Esophagus (tissue), 2 donors: ENCODE results near the gene SLC2A13. TPM values are rescaled to one million over a fixed set of nuclear protein-coding genes. Genes with fewer than 3 reads are reported as not detected.
"Not testable (repeated sequence)": the region's sequence is repeated elsewhere in the genome, so short reads cannot be mapped to it uniquely, and the experiment has no call there.

Experiments
- H3K27ac ChIP-seq, 2 donors: one replicate each; pipeline ENCODE4 v1.5.1; 2013; ENCODE audit warnings: low read depth in 2 of 2, mild to moderate bottlenecking in 2 of 2, inconsistent platforms in 1 of 2, low read length in 1 of 2, moderate library complexity in 1 of 2
- H3K27me3 ChIP-seq, 2 donors: one replicate each; pipeline ENCODE4 v1.6.1; 2013; ENCODE audit warnings: low read length in 2 of 2, control low read depth in 1 of 2, mild to moderate bottlenecking in 1 of 2; ENCODE audit not compliant: insufficient read depth in 2 of 2, control insufficient read depth in 1 of 2
- H3K36me3 ChIP-seq, 2 donors: one replicate each; pipeline ENCODE4 v1.6.1; 2013; ENCODE audit warnings: low read length in 1 of 2; ENCODE audit not compliant: control insufficient read depth in 2 of 2, insufficient read depth in 2 of 2
- H3K4me1 ChIP-seq, 2 donors: one replicate each; pipeline ENCODE4 v1.6.1; 2013; ENCODE audit warnings: low read length in 1 of 2; ENCODE audit not compliant: control insufficient read depth in 2 of 2, insufficient read depth in 2 of 2
- H3K4me3 ChIP-seq, 2 donors: one replicate each; pipeline ENCODE4 v1.5.1; 2013; ENCODE audit warnings: low read length in 2 of 2, mild to moderate bottlenecking in 2 of 2, low read depth in 1 of 2, moderate library complexity in 1 of 2
- H3K9me3 ChIP-seq, 2 donors: one replicate each; pipeline ENCODE4 v1.6.1; 2013; ENCODE audit warnings: mild to moderate bottlenecking in 2 of 2, low read depth in 1 of 2, low read length in 1 of 2, moderate library complexity in 1 of 2; ENCODE audit not compliant: control insufficient read depth in 2 of 2, insufficient read depth in 1 of 2
- WGBS, 2 donors: extraction: QIAGEN DNeasy Blood & Tissue Kit; methylation state at CpG; one replicate each; pipeline ENCODE4 v1.1.7; 2013; 5-methylcytosine and 5-hydroxymethylcytosine counted together
- polyA plus RNA-seq, 2 donors: library from polyadenylated mRNA; stranded (reverse); fragments of 200-250 nt; gene quantifications; one replicate each; pipeline ENCODE4 v1.2.3, GENCODE V29; 2013
- donor health status: healthy with polysubstance abuse.
- donor health status: Bipolar disorder and iron deficiency.

Gene SLC2A13
- polyA plus RNA-seq, 2 donors, result 0.84 to 1.0 TPM

DNA sequence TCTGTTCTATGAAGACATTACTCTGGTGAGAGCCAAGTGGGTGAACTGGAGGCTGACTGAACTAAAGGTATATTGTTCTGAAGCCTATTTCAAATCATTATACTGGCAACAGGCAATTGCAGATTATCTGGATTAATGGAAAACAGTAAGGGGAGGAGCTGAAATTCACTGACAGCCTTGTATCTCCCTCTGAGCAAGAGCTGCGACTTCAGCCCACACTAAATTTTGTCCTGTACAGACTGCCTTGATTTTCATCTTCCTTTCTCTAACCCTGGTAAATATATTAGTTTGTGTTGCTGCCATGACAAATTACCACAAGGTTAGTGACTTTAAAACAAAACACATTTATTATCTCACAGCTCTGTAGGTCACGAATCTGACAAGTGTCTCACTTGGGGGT lies 231.1 kb downstream of the SLC2A13 start:
- Histone ChIP-seq H3K27ac (no peak overlapping the region), H3K36me3 (no peaks in the 10 kb centered on the region), H3K9me3 (peaks cover 0 to 6% of the 10 kb centered on the region in 2 donors), H3K4me1 (no peaks in the 10 kb centered on the region), H3K4me3 (no peak overlapping the region), H3K27me3 (no peaks in the 10 kb centered on the region)
- 81 to 87% methylated on average over 2 of the region's 2 CpGs for WGBS, 2 donors

DNA sequence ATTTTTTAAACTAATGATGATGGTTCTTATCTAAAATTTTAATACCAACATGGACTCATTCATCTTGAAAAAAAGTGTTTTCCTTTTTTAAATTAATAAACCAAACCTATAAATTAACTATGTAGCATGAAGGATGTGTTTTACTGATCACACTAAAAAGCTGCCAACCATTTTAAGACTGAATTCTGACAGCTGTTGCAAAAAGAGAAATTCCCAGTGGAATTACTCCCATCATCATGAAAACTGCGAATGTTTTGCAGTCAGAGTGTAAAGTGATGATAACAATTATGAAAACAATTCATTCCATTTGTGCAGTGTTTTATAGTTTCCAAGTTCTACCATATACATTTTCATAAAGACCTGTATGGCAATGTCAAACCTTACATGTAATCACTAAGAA lies 232.8 kb downstream of the SLC2A13 start:
- no peak overlapping the region for H3K27ac ChIP-seq
- no peak overlapping the region for H3K4me3 ChIP-seq
- no peaks in the 10 kb centered on the region for H3K36me3 ChIP-seq
- no peaks in the 10 kb centered on the region for H3K4me1 ChIP-seq
- H3K9me3 ChIP-seq, result no peaks in the 10 kb centered on the region
- no peaks in the 10 kb centered on the region for H3K27me3 ChIP-seq
- 72 to 79% methylated on average over 1 of the region's 1 CpG for WGBS, 2 donors

DNA sequence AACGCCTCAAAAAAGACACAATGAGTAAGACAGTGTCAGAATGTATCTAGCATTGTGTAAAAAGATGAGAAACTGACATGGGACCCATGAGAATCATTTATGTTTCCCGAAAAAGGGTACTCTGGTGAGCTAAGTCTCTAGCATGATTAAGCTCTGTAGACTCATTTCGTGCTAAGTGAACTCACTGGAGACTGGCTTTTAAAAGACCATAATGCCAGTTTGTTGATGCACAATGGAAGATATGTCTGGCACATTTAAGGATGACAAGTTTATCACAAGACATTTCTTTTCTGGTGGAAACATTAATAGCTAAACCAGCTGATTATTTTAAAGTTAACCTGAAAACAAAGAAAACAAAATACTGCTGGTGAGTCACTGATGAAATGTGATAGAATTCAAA lies 233.5 kb downstream of the SLC2A13 start:
- 85 to 93% methylated on average over 3 of the region's 3 CpGs for WGBS, 2 donors
- Histone ChIP-seq H3K36me3 (no peaks in the 10 kb centered on the region), H3K9me3 (no peaks in the 10 kb centered on the region), H3K4me3 (no peak overlapping the region), H3K27me3 (no peaks in the 10 kb centered on the region), H3K4me1 (no peaks in the 10 kb centered on the region), H3K27ac (no peak overlapping the region)

GRCh38 chr12:39868328-39868725 lies 237.6 kb downstream of the SLC2A13 start:
- WGBS, 2 donors, result 71 to 75% methylated on average over 1 of the region's 1 CpG
- Histone ChIP-seq H3K4me3 (no peak overlapping the region), H3K4me1 (no peaks in the 10 kb centered on the region), H3K36me3 (no peaks in the 10 kb centered on the region), H3K27me3 (no peaks in the 10 kb centered on the region), H3K9me3 (no peaks in the 10 kb centered on the region), H3K27ac (no peak overlapping the region)

DNA sequence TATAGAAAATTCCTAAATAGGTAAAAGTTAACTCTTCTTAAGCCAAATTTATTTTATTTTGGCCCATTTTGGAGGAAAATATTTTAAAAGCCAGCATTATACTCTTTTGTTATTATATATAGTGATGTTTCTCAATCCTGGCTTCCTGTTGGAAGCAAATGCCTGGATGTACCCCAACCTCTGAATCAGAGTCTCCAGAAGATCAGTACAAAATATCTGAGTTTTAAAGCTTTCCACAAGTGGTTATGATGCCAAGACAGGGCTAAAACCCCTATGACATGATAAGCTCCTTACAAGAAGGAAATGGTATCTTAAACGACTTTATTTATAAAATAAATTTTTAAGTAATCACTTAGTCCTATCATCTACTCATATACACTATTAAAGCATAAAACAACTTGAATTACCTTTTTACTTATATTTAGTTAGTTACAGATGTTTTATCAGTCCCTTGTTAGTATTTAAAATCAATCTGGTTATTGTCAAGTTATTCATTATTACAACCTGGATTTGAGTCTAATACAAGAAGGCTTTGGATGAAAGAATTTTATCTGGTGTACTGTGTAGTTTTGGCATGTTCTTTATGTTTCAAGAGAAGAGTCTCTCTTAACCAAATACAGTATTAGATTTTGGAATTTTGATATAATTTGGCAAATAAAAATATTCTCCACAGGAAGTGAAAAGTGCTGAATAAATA lies 238.1 kb downstream of the SLC2A13 start:
- WGBS, 2 donors, result 73 to 76% methylated on average over 1 of the region's 1 CpG
- H3K4me3 ChIP-seq, result no peak overlapping the region
- no peaks in the 10 kb centered on the region for H3K9me3 ChIP-seq
- no peak overlapping the region for H3K27ac ChIP-seq
- no peaks in the 10 kb centered on the region for H3K36me3 ChIP-seq
- H3K4me1 ChIP-seq, result no peaks in the 10 kb centered on the region
- H3K27me3 ChIP-seq, result no peaks in the 10 kb centered on the region

DNA sequence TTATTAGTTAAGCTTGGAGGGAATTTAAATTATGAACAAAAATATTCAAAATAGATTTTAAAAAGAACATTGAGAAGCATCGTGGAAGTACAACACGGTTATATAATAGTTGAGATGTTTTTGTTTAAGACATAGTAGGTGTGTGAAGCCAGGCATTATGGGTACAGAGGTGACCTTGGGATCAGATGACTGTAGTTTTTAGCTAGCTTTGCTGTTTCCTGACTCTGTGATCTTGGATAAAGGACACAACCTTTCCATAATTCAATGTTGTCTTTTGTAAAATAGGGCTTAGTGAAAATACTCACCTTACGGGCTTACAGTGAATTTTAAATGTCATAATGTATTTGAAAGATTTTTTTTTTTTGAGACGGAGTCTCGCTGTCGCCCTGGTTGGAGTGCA lies 239.7 kb downstream of the SLC2A13 start:
- no peaks in the 10 kb centered on the region for H3K27me3 ChIP-seq
- 96 to 98% methylated on average over 6 of the region's 6 CpGs for WGBS, 2 donors
- no peak overlapping the region for H3K4me3 ChIP-seq
- no peaks in the 10 kb centered on the region for H3K4me1 ChIP-seq
- no peaks in the 10 kb centered on the region for H3K9me3 ChIP-seq
- H3K36me3 ChIP-seq, result no peaks in the 10 kb centered on the region
- H3K27ac ChIP-seq, result no peak overlapping the region

DNA sequence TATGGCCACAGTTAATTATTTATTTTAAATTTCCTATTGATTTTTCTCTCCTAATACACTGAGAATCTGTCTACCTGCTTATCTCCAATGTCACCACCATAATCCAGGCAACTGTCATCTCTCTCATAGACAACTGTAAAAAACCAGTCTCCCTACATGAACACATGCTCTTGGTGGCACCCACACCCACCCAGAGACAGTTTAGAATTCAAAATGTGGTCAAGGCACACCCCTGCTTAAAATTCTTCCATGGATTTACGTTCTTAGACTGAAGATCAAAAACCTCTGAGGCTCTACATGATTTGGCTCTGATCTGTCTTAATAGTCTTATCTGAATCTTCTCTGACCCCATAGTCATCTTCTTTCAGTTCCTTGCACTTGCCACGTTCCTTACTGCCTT lies 245.2 kb downstream of the SLC2A13 start:
- Histone ChIP-seq H3K4me1 (no peaks in the 10 kb centered on the region), H3K27me3 (no peaks in the 10 kb centered on the region), H3K27ac (no peak overlapping the region), H3K4me3 (no peak overlapping the region), H3K36me3 (no peaks in the 10 kb centered on the region), H3K9me3 (no peaks in the 10 kb centered on the region)
- 80 to 82% methylated on average over 2 of the region's 2 CpGs for WGBS, 2 donors

DNA sequence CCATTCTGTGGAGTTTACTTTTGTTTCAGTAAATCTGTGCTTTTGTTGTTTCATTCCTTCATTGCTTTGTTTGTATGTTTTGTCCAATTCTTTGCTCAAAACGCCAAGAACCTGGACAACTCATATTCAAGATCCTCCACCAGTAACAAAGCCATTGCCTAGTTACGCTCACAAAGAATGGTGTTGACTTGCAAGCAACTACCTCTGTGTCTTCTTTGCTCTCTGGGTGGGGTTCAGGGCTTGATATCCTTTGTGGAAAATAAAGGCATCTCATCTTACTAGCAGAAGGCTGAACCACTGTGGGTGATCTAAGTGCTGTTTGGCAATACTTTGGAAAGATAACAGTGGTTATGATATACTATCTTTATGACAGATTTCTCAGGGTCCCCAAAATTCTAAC lies 252.9 kb downstream of the SLC2A13 start:
- Histone ChIP-seq H3K4me1 (no peaks in the 10 kb centered on the region), H3K27ac (no peak overlapping the region), H3K4me3 (no peak overlapping the region), H3K36me3 (no peaks in the 10 kb centered on the region), H3K9me3 (no peaks in the 10 kb centered on the region), H3K27me3 (no peaks in the 10 kb centered on the region)
- WGBS, 2 donors, result 83 to 86% methylated on average over 2 of the region's 2 CpGs

DNA sequence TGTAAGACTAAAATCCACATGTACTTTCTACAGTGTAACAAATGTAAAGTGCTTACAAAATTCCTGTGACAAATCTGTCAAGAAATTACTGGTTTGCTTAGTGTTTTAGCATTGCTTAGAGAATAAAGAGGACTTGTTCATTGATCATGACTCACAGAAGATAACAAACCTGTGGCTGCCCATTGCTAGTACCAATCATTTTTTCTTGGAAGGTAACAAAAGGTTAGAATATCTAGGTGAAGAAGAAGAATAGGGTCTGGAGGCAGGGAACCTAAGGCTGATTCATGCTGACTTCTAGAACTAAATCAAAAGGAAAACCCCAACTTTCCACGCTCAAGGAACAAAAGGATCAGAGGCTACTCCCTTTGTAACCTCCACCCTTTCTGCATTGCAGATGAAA lies 253.5 kb downstream of the SLC2A13 start:
- Histone ChIP-seq H3K36me3 (no peaks in the 10 kb centered on the region), H3K27ac (no peak overlapping the region), H3K4me1 (no peaks in the 10 kb centered on the region), H3K9me3 (no peaks in the 10 kb centered on the region), H3K27me3 (no peaks in the 10 kb centered on the region), H3K4me3 (no peak overlapping the region)
- 82 to 84% methylated on average over 1 of the region's 1 CpG for WGBS, 2 donors

- H3K36me3 ChIP-seq, H3K9me3 ChIP-seq, H3K27me3 ChIP-seq, H3K4me3 ChIP-seq, H3K4me1 ChIP-seq, H3K27ac ChIP-seq: not testable (repeated sequence)
- 79 to 88% methylated on average over 1 of the region's 1 CpG for WGBS, 2 donors
Measured at GRCh38 chr12:39848218-39848617, 257.7 kb downstream of the SLC2A13 start.
